Urothelium cell line (cell line): ENCODE measurements around the gene BRINP3.
"Not testable (repeated sequence)": the region's sequence is repeated elsewhere in the genome, so short reads cannot be mapped to it uniquely, and the experiment has no call there.

ENCODE experiments used
- DNase-seq: peaks from one replicate; pipeline ENCODE4 v3.0.0; 2011; ENCODE audit warnings: low spot score, mixed read lengths
- FAIRE-seq: peaks from 2 replicates; lab custom pipeline; 2011; peaks lifted over from hg19 to GRCh38; lab: Jason Lieb, UNC

The BRINP3 gene

DNA sequence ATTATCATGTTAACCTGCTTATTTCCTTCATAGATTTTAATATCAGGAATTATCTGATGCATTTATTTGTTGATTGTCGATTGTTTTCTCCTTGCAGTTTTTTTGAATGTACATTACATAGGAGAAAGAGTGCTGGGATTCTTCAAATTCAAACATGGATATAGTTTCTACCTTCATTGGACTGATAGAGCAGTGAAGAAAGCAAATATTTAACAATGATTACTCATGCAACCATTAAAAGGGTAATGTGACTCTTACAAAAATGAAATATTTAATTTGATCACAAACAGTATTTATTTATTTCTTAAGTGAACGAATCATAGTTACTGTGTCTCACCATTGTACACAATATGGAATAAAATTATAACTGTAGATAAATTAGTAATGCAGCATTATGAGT lies 350.9 kb downstream of the BRINP3 start:
- no peak for FAIRE-seq

GRCh38 chr1:190124068-190124467 lies 353.6 kb downstream of the BRINP3 start:
- DNase-seq, result no peak
- FAIRE-seq, result no peak

More for the DNA sequence above, 350.9 kb downstream of the BRINP3 start:
- no peak for DNase-seq

GRCh38 chr1:190120564-190120963 lies 357.1 kb downstream of the BRINP3 start:
- FAIRE-seq, DNase-seq: not testable (repeated sequence)

- FAIRE-seq, result no peak
- DNase-seq, result no peak
Observed at GRCh38 chr1:190119683-190120082, 358.0 kb downstream of the BRINP3 start.

GRCh38 chr1:190116921-190117320 lies 360.7 kb downstream of the BRINP3 start:
- no peak for DNase-seq
- FAIRE-seq, result no peak

- DNase-seq (no peak), FAIRE-seq (no peak)
Observed at GRCh38 chr1:190104961-190105360, 372.7 kb downstream of the BRINP3 start.

GRCh38 chr1:190102757-190103326 lies 374.8 kb downstream of the BRINP3 start:
- FAIRE-seq, result no peak
- no peak for DNase-seq

DNA sequence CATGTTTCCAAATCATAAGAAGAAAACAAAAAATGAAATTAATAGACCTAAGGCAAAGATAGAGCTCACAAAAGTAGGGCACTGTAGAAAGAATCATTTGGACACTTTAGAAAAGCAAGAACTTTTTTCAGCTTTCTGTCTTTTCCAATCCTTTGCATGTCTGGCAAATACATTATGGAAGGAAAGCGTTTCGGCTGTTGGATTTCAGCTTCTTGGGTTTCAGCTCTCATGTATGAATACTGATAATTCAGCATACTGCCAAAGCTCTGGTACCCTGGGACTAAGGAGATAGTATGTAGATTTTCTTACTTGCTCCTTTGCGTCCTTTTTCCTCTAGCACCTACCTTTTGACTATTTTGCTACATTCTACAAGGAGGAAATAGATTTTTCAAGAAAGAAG lies 375.9 kb downstream of the BRINP3 start:
- DNase-seq, result no peak
- no peak for FAIRE-seq

DNA sequence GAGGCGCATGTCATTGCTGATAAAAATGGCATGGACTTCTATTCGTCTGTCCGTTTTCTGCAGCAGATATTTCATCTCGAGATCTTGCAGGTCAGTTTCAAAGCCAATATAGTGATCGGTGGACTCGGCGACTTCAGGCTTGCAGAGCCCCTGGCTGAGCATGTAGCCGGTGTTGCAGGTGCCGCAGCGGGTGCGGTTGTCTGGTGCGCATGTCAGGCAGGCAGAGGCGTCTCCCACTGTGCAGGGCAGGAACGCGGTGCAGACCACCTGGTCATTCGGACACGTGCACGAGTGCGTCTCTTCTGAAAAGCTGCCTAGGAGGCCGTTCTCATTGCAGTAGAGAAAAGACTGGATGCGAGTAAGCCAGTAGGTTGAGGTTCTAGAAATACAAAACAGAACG lies 378.9 kb downstream of the BRINP3 start:
- DNase-seq (no peak), FAIRE-seq (no peak)

DNA sequence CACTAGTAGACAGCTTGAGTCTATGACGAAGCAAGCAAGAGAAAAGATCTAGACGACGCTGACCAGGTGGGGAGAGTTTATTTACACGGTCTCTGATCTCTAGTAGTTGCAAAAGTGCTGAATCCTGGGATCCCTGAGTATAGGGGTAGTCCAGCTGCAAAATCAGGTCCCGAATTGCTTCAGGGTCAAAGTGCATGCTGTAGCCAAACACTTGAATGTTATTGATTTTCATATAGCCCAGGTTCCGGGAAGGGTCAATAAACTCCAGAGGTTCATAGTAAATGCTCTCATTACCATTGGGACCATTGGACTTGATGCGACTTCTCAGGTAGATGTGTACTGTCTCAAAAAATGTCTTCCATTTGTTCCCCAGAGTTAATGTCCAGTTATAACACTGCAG lies 379.6 kb downstream of the BRINP3 start:
- DNase-seq (no peak), FAIRE-seq (no peak)

- DNase-seq (no peak), FAIRE-seq (no peak)
Observed at GRCh38 chr1:190095596-190095995, 382.1 kb downstream of the BRINP3 start.

- DNase-seq, result no peak
Observed at GRCh38 chr1:190084552-190084951, 393.1 kb downstream of the BRINP3 start.

DNA sequence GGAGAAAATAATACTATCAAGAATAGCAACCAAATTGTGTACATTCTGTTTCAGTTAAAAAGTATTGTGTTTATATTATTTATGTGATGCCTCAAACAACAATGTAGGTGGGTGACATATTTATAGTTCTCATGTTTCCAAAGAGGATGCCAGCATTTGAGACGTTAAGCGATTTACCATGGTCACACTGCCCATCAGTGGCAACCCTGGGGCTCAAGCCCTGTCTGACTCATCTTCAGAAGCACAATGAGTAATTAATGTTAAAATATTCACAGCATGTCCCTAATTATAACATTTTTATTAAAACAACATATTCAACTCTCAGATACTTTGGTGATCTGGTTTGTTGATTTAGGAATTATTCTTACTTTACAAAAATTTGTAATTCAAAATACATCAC lies 409.4 kb downstream of the BRINP3 start:
- DNase-seq, result no peak
- FAIRE-seq, result no peak

More at GRCh38 chr1:190084552-190084951, 393.1 kb downstream of the BRINP3 start:
- no peak for FAIRE-seq

- FAIRE-seq (no peak), DNase-seq (no peak)
Observed at GRCh38 chr1:190067592-190067991, 410.1 kb downstream of the BRINP3 start.

DNA sequence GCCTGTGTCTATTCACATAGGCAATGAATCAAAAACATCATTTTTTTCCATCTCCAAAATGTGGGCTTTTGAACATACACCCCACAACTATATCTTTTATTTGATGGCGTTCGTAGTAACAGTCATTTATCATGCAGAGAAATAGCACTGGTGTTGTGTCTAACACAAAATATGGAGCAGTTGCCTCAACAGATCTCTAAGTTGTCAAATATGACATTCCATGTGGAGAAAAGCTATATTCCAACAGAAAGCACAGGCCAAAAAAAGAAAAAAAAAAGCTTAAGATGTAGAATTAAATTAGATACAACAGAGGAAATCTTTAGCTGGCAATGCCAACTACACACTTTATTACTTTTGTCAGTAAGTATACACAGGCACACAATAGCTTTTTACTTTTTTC lies 411.7 kb downstream of the BRINP3 start:
- FAIRE-seq, result no peak

GRCh38 chr1:190049314-190049713 lies 428.4 kb downstream of the BRINP3 start:
- no peak for FAIRE-seq
- no peak for DNase-seq

More for the DNA sequence above, 411.7 kb downstream of the BRINP3 start:
- no peak for DNase-seq
